DMS153 treated with DMSO at 0.1 percent for 48 hours (cell line): ENCODE data around the gene SLC16A6.
"Not testable (repeated sequence)": the region's sequence is repeated elsewhere in the genome, so short reads cannot be mapped to it uniquely, and the experiment has no call there.

Experiments used
- DNase-seq: peaks from one replicate; lab custom pipeline; 2025; ENCODE audit not compliant: unreplicated experiment; lab: John Stamatoyannopoulos, UW

Gene SLC16A6, protein sequence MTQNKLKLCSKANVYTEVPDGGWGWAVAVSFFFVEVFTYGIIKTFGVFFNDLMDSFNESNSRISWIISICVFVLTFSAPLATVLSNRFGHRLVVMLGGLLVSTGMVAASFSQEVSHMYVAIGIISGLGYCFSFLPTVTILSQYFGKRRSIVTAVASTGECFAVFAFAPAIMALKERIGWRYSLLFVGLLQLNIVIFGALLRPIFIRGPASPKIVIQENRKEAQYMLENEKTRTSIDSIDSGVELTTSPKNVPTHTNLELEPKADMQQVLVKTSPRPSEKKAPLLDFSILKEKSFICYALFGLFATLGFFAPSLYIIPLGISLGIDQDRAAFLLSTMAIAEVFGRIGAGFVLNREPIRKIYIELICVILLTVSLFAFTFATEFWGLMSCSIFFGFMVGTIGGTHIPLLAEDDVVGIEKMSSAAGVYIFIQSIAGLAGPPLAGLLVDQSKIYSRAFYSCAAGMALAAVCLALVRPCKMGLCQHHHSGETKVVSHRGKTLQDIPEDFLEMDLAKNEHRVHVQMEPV

DNA sequence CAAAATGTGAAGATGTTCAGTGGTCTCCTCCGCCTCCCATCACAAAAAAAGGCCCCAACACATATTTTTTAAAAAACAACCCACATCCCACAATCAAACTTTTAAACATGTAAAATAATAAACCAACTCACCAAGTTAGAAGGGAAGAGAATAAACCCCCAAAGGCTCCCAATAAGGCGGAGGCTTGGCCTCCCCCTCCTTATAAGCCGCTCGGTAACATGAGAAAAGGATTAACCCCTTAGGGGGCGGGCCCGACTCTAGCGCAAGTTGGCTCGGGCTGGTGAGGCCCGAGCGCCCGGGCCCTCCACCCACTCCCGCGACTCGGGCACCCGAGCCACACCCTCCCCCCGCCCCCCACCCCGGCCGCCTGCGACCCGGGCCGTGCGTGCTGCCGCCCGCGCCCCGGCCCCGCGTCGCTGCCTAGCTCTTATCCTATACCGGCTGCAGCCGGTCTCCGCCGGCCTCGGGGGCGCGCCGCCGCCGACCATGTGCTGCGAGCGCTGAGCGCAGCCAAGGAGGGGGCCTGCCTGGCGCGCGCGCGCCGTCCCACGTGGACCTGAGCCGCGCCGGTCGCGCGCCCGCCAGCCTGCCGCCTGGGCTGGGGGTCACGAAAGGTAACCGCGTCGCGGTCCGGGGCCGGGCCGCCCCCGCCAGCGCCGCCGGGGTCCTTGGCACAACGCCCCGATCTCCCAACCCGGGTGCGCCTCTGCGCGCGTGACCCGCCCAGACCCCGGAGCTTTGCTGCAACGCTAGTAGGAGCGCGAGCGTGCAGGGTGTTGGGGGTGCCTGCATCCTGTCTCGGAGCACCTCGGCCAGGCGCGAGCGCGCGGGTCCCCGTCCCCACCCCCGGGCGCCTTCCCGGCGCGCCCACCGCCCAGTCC is at the start of gene SLC16A6, which contains the start of gene ARSG:
SLC16A6 (minus strand) TSS at position 173 of the 881 bp plus-strand sequence. CDS start 12,807 bp downstream, outside the sequence.
ARSG (plus strand) TSS at position 541 of the 881 bp plus-strand sequence. CDS start 15,999 bp downstream, outside the sequence.
- DNase-seq = no peak

DNA sequence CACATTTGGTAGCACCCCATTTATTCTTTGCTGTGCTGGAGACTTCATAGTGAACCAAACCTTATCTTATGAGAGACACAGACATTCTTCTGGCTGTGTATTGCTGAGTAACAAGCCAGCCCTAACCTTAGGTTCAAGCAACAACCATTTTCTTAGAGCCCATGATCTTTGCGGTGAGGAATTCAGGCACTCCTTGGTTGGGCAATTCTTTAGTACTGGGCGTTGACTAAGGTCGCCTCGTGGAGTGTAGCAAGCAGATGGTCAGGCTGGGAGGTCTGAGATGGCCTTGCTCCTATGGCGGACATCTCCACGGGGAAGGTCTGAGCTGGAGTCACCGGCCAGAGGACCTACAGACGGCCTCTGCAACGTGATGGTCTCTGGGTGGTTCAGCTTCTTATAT is 43.5 kb upstream of the SLC16A6 start:
- no peak for DNase-seq

DNA sequence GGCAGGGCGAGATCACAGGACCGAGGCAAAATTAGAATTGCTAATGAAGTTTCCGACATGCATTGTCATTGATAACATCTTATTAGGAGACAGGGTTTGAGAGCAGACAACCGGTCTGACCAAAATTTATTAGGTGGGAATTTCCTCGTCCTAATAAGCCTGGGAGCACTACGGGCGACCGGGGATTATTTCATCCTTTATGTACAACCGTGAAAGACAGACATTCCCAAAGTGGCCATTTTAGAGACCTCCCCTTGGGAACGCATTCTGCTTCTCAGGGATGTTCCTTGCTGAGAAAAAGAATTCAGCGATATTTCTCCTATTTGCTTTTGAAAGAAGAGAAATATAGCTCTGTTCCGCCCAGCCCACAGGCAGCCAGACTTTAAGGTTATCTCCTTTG is 41.0 kb upstream of the SLC16A6 start:
- not testable (repeated sequence) for DNase-seq

DNA sequence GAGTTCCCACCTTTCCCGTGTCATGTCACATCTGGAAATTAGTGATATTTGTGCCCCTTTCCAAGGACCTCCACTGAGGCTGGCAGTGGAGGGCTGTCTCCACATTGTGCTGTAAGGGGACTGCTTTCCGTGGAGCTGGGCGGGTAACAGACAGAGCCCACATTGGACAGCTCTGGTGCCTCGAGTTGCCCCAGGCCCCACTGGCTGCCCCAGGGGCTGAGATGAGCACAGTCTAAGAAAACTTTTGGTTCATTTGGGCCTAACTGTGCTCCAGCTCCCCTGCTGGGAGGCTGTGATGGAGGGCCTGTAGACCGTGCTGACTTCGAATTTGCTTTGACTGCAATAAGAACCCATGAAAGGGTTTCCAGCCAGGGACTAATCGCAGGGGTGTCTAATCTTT is 38.4 kb upstream of the SLC16A6 start:
- DNase-seq = no peak

DNA sequence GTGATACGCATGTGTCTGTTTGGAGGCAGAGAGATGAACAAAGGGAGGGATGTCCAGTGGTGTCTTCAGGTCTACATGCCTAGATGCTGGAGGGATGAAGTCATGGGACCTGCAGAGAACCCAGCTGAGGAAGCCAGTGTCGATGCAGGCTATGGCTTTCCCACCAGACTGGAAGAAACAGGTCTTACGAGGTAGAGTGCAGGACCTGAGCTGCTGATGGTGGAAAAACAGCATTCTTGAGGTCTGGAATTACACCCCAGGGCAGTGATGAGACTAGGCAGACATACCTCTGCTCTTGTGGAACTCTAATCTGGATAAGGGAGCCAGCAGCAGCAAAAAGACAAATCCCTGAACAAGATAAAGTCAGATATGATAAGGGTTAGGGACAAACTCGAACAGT is 37.7 kb upstream of the SLC16A6 start:
- DNase-seq = no peak

DNA sequence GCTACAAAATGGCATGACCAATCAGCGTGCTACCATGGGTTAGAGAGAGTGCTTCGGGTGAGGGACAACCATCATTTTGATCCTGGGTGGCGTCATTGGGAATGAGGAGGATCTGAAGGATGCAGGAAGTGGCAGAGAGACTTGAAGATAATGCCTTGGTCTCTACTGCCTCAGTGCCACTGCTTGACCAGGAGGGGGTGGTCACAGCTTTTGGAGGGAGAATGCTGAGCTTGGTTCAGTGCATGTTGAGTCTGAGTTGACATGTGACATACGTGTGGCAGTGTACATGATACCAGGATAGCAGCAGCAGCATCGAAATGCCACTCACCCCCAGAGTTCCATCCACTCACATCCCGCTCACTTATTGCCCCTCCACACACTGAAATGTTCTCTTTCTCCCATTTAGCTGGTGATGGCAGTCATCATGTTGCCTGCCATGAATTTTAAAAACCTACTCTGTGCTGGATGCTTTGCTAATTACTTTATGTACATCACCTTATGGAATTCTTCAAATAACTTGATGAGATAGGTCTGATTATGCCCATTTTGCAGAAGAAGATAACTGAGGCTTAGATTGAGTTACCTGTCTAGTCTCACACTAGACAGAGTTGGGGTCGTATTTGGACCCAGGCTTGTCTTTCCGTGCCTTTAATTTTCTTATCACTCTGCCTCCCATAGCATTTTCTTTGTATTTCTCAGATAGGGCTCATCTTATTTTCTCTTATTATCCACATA is 37.1 kb upstream of the SLC16A6 start:
- no peak for DNase-seq

DNA sequence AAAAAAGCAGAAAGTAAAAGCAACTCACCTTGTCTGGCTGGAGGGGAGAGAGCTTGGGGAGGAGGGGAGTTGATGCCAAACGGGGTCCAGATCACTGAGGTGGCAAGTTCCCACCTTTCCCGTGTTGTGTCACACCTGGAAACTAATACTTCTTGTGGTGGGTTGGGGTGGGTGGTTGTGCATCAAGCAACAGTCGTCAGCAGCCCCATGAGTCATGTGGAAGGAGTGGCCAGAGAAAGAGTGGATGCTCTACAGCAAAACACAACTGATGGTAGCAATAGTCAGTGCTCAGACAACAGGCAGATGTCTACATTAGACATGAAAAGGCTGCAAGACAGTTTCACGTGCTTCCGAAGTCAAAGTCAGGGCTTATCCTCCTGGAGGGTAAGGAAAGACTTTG is 35.8 kb upstream of the SLC16A6 start:
- no peak for DNase-seq

DNA sequence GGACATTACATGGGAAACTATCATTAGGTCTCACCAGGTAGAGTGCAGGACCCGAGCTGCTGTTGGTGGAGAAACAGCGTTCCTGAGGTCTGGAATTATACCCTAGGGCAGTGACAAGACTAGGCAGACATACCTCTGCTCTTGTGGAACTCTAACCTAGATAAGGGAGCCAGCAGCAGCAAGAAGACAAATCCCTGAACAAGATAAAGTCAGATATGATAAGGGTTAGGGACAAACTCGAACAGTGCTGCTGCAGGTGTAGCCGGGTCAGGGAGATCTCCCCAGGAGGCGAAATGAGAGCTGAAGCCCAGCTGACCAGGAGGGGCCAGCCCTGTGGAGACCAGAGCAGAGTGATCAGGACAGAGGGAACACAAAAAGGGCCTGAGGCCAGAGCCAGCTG is 35.0 kb upstream of the SLC16A6 start:
- DNase-seq = no peak

DNA sequence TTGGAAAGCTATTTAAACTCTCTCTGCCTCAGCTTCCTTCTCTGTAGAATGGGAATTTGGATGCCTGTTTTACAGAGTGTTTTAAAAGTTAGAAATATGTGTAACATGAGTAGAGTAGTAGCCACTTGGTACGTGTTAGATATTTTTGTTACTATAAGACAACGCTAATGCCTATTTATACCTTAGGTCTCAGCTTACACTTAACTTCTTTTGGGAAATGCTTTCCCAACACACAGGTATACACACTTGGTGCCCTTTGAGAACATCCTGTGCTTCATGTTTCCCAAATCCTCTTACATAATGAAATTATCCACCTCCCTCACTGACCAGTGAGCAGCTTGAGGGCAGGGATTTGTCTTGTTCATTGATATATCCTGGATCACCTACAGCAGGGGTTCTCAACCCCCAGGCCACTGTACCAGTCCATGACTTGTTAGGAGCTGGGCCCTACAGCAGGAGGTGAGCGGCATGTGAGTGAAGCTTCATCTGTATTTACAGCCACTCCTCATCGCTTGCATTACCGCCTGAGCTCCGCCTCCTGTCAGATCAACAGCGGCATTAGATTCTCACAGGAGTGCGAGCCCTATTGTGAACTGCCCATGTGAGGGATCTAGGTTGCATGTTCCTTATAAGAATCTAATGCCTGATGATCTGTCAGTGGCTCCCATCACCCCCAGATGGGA is 33.9 kb upstream of the SLC16A6 start:
- no peak for DNase-seq

DNA sequence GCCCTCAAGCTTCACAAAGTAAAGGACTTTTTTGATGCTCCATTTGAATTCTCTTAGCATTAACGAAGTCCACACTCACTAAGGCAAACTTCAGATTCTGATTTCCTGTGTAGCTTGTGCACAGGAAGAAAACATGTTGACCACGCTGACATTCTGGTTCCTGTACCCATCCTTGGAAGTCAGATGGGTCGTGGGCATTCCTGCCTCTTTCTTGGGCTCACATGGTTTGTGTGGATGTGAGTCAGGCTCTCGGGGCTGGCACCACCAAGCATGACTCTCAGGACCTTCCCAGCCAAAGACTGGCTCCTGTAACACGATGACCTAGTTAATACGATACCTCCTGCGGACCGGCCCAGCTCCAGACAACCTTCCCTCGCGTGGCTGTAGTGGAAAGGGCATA is 33.2 kb upstream of the SLC16A6 start:
- no peak for DNase-seq

DNA sequence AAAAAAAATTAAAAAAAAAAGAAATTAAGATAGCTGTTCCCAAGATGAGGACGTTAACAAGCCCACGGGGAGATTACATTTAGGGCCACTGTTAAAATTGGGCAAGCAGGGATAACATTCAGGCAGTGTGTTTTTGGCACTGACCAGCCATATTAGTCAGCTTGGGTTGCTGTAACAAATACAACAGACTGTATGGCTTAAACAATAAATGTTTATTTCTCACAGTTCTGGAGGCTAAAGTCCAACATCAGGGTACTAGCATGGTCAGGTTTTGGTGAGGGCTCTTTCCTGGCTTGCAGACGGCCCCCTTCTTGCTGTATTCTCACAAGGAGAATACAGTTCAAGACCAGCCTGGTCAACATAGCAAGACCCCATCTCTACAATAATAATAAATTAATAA is 31.7 kb upstream of the SLC16A6 start:
- DNase-seq = no peak

DNA sequence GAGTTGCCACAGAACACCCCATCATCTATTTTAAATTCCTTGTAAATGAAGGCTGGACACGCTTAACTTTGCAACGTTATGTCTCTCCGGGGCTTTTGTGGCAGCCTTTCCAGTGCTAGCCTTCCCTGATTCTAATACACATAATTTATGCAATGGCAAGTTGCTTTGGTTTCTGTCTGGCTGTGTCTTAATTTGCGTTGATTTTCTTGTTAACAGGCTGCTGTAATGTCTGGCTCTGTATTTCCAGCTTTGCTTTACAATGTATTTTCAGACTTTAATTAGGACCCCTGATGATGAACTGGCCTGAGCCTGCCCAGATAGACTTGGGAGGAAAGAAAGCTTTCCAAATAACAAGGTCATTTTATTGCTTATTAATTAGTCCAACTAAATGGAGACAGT is 30.6 kb upstream of the SLC16A6 start:
- no peak for DNase-seq

DNA sequence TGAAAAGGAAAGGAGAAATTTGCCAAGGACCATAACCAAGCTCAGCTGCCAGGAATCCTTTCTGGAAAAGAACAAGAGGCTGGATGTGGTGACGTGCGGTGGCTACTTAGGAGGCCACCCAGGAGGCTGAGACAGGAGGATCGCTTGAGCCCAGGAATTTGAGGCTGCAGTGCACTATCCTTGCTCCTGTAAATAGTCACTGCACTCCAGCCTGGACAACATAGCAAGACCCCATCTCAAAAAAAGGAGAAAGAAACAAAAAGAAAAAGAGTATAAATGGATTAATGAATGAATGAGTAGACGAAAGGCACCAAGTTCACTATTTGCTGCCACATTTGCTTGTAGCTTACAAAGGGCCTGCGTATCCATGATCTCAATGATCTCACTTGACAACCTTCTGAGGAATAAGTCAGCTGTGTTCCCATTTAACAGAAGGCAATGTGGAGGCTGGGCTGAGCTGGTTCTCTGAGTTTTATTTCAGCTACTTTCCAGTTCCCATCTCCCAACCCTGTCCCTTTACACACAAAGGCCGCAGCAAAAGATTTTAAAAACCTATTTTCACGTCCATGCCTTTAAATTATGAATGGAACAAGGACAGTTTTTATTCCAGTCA is 30.1 kb upstream of the SLC16A6 start:
- no peak for DNase-seq

DNA sequence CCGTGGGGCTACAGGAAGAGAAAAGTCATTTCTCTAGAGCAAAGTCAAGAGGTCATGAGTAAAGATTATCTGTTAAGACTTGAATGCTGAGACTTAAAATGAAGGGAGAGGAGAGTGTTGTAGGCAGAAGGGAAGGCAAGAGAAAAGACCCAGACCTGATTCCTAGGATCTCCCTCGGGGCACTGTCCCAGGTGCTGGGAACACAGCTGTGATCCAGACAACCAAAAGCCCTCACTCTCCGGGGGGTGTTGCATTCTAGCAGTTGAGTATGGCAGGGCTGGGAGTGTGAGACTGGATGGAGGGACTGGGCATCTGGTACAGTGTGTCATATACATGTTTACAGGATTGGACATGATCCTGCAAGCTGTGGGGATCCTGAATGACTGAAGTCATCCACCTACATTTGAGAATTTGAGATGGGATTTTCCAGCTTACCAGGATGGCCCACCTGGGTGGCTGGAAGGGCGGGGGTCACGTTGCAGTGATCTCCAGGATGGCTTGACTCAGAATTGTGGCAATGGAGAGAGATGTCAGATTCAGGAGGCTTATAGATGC is 29.5 kb upstream of the SLC16A6 start:
- no peak for DNase-seq

DNA sequence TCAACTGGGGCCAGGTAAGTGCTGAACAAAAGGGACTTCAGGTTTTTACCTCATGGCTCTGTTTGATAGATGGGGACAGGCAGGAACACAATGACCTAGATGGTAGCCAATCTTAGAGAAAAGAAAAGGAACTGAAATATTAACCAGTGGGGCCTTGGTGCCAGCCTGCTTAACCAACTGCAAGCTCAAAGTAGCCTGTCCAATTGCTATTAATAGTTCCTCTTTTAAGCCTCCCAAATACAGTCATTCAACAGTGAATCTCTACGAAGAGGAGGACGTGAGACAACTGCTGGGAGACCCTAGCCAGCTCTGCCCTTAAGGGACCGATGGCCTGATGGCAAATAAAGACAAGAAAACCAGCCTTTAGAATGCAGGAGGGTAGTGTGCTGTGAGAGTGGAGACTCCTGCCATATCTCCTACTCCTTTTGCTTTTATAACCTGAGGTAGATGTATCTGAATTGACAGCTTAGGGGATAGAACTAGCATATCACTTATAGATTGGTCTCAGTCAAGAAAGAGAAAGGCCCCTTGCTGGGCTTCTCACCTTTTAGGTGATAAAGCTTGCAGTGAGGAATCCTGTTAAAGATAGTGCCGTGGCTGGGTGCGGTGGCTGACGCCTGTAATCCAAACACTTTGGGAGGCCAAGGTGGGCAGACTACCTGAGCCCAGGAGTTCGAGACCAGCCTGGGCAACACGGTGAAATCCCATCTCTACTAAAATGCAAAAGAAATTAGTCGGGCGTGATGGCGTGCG is 28.7 kb upstream of the SLC16A6 start:
- no peak for DNase-seq

DNA sequence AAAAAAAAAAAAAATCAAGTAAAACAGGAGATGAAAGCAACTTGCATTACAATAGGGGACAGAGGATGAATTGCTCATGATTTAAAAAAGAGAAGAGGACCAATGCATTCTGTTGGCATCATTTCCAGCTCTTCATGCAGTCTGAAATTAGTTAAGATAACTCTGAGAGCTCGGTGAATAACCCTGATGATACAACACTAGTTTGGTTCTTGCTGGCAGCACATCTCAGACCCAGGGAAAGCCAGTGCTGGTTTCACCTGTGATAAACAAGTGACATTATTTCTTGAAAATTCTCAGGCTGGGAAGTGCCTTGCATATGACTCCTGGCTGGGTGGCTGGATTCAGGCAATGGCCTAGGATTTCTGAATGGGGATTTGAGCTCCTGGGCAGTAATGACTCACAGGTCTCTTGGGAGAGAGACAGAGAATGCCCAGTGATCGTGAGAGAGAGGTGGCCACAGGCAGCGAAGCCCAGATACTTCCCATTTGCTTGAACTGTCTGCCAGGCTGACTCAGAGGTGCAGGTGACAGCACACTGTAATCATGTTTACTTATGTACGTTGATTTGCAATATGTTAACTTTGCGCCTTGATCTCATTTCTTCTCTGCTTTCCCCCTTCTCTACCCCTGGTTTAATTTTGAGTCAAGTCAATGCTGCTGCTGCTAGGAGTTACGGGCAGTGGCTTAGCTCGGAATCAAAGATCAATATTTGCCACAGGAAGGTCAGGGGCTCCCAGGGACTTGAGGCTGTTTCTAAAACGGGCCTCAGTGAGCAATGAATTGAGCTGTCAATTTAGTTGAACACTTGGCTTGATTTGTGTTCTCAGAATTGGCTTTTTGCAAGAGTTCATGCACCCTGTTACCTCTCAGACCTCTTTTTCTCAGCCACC is 27.4 kb upstream of the SLC16A6 start:
- peak; percentile 8 for DNase-seq

DNA sequence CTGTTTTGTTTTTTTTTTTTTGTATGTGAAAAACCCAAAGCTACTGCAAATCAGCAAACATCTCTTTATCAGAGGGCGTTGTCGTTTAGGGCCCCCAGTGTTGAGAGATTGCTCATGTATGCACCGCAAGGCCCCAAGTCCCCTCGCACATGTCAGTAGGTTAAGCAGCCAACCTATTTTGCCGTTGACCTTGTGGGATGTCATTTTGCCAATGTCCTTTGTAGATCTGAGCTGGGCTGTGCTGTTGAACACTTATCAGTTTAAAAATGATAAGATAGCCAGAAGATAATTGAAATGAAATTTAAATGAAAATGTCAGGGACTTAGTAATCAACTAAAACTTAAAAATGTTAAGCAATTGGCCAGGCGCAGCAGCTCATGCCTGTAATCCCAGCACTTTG is 26.5 kb upstream of the SLC16A6 start:
- no peak for DNase-seq

DNA sequence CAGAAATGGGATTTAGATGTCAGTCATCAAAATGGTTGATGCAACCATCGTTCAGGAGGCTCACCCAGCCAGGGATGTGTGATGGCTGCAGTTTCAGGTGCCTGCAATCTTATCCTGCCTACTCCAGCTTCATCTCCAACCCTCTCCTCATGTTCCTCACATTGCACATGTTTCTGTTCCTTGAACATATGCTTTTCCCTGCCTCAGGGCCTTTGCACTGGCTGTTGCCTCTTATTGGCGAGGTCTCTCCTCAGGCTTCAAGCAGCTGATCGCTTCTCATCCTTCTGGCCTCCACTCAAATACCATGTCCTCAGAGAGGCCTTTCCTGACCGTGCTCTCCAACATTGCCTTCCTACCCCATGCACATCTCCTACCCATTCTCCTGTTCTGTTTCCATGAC is 25.0 kb upstream of the SLC16A6 start:
- DNase-seq = no peak
